ENCODE results near the gene CERK. TPM values are rescaled to one million over a fixed set of nuclear protein-coding genes. Genes with fewer than 3 reads are reported as not detected.

Gene CERK
- polyA plus RNA-seq, 1 donor, result 50.4 TPM

GRCh38 chr22:46699091-46699490 lies 39.0 kb downstream of the CERK start:
- DNase-seq, result no peak

DNA sequence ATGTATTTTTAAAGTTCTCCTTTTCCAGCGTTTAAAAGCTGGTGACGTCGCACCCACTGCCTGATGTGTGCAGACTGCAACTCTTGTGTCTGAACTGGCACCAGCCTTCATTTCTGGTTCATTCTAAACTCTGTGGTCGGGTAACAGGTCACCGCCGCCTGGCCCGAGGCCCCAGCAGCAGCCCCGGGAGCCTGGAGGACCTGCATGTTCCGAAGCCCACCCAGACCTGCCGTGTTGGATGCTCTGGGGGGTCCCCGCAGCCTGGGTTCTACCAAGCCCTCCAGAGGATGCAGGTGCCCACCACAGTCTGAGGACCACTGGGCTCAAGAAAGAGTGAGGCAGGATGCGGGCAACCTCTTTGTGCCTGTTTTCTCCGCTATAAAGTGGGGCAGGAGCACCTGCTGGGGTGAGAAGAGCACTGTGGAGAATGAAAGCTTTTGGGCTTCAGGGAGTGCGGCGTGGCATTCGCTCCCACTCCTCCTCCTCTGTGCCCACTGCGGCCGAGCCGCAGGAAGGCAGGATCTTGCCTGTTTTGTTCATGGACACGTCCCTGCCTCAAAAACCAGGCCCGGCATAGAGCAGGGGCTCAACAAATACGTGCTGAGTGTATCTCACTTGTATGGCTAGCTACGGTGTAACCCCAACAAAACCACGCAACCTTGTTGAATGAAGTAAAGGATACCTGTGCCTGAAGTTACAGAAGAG lies 40.1 kb downstream of the CERK start:
- no peak for DNase-seq

- DNase-seq, result no peak
Measured at GRCh38 chr22:46696614-46697013, 41.4 kb downstream of the CERK start.

DNA sequence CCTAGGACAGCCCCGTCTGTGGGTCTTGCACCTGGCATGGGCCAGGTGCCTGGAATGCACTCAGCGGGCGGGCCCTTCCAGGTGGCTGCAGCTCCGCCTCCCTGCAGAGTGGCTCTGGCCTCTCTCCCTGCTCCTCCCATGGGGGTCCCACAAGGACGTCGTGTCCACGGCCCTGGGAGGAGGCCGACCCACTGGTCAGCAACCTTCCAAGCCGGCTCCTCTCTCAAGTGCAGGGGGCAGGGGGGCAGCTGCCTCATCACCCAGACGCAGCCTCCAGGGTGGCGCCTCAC lies 41.9 kb downstream of the CERK start:
- no peak for DNase-seq

DNA sequence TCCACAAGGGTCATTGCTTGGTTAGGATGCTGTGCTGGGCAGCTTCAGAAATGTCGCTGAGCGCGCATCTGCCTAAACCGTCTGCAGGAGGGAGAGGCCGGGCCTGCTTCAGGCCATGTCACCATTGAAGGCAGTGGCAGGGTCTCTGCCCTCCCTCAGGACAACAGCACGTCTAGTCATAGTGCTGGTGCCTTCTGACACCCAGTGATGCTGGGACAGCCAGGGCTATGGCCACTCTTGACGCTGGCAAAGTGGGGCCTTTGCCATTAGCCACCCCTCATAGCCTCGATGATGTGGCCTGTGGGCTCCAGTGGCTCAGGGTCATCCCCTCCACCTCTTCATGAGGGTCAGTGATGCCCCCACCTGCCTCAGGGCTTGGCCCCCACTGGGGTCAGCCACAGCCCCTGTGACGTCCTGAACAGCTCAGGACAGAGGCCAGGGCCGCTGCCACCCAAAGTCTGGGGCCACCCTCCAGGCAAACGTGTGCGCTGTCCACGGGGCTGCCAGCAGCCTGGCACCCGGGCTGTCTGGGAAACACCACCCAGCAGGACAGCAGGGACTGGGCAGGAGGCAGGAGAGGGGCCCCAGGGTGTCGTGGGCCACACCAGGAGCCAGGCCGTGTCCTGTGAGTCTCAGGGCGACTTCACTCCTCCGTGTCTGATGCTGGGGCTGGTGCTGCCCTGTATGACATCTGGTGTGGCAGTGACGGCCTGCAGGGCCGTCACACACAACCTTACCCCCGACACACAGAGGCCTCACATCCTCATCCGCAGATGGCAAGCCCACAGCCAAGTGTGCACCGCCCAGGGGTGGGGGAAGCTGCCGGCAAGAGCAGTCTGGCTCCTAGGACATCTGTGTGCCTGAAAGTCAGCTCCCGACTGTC lies 42.5 kb downstream of the CERK start:
- DNase-seq, result no peak

- no peak for DNase-seq
Measured at GRCh38 chr22:46694416-46695170, 43.5 kb downstream of the CERK start.

DNA sequence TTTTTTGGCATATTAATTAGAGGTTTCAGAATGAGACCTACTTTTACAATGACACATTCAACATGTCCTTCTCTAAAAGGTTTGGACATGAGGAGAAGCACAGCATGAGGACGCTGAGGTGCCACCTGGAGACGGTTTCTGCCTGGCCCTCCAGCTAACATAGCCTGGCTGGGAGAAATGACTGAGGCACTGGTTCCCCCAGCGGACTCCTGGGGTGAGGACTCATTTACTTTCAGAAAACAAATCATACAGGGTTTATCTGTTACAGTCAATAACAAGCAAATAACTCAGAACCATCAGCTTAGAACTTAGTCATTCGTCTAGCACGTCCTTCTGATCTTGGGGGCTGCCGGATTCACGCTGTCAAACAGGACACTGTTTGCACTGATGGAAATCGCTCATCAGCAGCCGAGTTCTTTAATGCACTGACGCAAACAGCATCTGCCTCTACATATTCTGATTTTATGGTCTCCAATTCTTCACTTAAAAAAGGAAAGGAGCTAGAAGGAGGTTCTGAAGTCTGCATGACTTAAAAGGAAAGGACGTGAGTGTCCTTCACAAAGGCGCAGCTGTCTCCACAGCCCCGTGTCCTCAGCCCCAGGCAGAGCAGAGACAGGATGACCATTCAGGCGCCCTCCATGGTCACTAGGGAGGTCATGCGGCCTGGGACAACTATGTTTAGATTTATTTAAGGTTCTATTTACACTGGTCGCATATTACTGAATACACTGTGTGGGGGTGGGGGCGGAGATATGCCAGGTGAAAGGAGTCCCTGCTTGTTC lies 44.2 kb downstream of the CERK start:
- DNase-seq, result no peak

- no peak for DNase-seq
Measured at GRCh38 chr22:46691571-46691970, 46.5 kb downstream of the CERK start.

GRCh38 chr22:46690146-46690545 lies 47.9 kb downstream of the CERK start:
- DNase-seq, result no peak

DNA sequence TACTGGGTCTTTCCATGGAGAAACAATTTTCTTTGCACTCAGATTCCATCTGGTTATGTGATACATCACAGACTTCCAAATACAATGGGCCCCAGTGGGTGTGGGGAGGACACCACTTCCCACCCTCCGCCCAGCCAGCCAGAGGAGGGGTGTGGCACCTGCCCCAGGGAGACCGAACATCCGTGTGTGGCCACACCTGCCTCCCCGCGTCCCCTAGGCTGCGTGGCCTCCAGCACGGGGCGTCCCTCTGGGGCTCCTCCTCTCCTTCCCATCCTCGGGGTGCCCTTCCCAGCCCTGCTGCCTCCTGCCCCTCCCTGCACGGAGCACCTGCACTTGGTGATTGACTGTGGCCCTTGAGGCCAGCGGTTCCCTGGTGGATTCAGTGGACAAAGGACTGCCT lies 49.1 kb downstream of the CERK start:
- DNase-seq, result no peak

DNA sequence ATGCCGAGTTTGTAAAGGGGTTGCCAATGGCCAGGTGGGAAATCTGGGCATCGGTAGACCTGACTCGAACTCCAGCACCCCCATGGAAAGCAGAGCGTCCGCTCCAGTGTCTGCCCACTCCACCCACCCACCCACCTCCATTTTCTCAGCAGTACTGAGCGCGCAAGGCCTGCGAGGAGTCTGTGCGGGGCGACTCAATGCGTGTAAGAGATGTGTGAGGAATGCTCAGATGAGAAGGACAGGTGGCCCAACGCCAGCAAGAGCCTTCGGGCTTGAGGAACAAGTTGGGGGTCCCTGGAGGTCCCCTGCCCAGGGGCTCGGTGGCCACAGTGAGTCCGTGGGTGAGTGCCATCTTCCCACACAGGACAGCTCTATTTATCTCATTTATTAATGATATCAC lies 50.6 kb downstream of the CERK start:
- no peak for DNase-seq

GRCh38 chr22:46687048-46687444 lies 51.0 kb downstream of the CERK start:
- DNase-seq, result no peak

DNA sequence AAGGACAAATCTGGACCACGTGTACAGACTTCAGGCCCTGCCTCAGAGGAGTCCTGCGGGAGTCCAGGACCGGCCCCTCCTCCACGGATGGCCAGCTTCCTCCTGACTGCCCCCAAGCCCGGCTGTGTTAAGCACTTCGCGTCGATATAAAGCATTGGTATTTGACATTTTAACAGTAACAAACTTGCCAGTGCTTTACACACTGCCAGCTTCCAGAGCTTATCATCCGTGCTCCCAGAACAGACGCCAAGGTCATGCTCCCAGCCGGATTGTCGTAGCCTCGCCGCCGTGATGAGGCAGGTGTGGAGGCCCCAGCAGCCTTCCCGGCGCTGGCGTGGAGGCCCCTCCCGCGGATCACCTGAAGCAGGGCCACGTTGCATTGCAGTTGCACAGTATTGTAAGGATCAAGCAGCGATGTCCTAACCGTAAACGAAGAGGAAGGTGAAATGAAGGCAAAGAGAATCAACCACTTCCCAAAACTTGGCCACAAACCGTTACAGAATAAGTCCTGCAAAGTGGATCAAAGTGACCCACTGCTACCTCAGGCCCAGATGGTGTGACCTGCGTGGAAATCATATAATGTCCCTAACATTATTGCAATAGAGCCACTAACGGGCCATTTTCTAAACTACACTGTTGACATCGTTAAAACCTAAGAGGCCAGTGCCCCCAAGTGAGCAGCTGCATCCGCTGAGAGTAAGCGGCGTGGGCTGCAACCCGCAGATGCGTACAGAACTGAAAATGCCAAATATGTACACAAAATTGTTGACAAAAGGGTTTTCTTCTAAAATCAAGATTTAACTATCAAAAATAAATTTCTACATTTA lies 51.6 kb downstream of the CERK start:
- DNase-seq, result no peak

GRCh38 chr22:46684706-46685105 lies 53.3 kb downstream of the CERK start:
- DNase-seq, result no peak

- no peak for DNase-seq
Measured at GRCh38 chr22:46682011-46682731, 55.9 kb downstream of the CERK start.

- DNase-seq, result no peak
Measured at GRCh38 chr22:46681010-46681409, 57.0 kb downstream of the CERK start.

GRCh38 chr22:46679706-46680269 lies 58.3 kb downstream of the CERK start:
- no peak for DNase-seq

GRCh38 chr22:46678785-46679700 lies 59.0 kb downstream of the CERK start:
- DNase-seq, result no peak

DNA sequence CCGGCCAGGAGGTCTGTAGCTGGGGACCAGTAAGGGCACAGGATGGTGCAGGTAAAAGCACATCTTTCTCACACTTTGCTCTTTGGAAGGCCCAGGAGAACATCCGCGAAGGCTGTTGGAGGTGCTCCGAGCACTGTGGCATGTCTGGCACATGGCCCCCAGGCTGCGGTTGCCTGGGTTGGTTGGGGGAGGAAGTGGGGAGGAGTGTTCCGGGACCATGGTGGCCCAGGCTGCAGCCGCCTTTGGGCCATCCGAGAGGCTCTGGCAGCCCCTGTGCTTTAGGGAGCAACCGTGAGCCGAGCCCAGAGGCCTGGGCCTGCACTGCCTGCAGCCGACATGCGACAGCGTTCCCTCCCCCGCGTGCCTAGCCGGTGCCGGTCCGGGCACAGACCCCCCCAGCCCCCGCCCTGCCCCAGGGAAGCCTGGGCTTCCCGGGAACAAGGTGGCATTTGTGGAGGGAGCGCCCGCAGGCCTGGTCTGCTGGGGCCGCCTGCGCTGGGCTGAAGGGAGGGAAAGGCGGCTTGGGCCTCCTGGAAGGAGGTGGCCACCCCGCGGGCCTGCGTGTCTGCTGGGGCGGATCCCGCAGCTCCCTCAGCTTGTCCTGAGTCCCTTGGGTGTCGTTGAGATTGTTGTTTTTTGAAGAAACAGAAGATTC lies 59.9 kb downstream of the CERK start:
- no peak for DNase-seq

Data from left kidney (tissue), 2 donors.